GM23248 (cell line): ENCODE measurements around the gene HNF1A. TPM values are rescaled to one million over a fixed set of nuclear protein-coding genes. Genes with fewer than 3 reads are reported as not detected.

Experiments
- DNase-seq: peaks from one replicate; pipeline ENCODE4 v3.0.0-alpha.2; 2015
- H2AFZ ChIP-seq: fragments of 200-600 bp; sonication (generic); 2 replicates; pipeline ENCODE4 v1.6.1; 2016; ENCODE audit warnings: antibody characterized with exemption
- H3F3A ChIP-seq: fragments of 200-600 bp; sonication (generic); 2 replicates; pipeline ENCODE4 v1.6.1; 2016; ENCODE audit warnings: mild to moderate bottlenecking, antibody characterized with exemption, mixed run types; ENCODE audit not compliant: insufficient read depth
- H3K27ac ChIP-seq: fragments of 200-600 bp; sonication (generic); 2 replicates; pipeline ENCODE4 v1.5.1; 2016; ENCODE audit warnings: mild to moderate bottlenecking
- H3K27me3 ChIP-seq: fragments of 200-600 bp; sonication (generic); replicated peaks from 2 replicates; pipeline ENCODE4 v1.6.1; 2016; ENCODE audit warnings: mild to moderate bottlenecking; ENCODE audit not compliant: insufficient read depth
- H3K36me3 ChIP-seq: fragments of 200-600 bp; sonication (generic); 2 replicates; pipeline ENCODE4 v1.6.1; 2016; ENCODE audit warnings: low read depth, mild to moderate bottlenecking
- H3K4me1 ChIP-seq: fragments of 200-600 bp; sonication (generic); 2 replicates; pipeline ENCODE4 v1.6.1; 2016; ENCODE audit warnings: mild to moderate bottlenecking; ENCODE audit not compliant: insufficient read depth
- H3K4me2 ChIP-seq: fragments of 200-600 bp; sonication (generic); one replicate; pipeline ENCODE4 v1.6.1; 2016; ENCODE audit warnings: mild to moderate bottlenecking; ENCODE audit not compliant: unreplicated experiment
- H3K4me3 ChIP-seq: fragments of 200-600 bp; sonication (generic); 2 replicates; pipeline ENCODE4 v1.5.1; 2016; ENCODE audit warnings: mild to moderate bottlenecking
- H3K79me2 ChIP-seq: fragments of 200-600 bp; sonication (generic); 2 replicates; pipeline ENCODE4 v1.6.1; 2016; ENCODE audit warnings: mild to moderate bottlenecking; ENCODE audit not compliant: insufficient read depth
- H3K9ac ChIP-seq: fragments of 200-600 bp; sonication (generic); 2 replicates; pipeline ENCODE4 v1.6.1; 2016; ENCODE audit warnings: mild to moderate bottlenecking
- H3K9me2 ChIP-seq: fragments of 200-600 bp; sonication (generic); 2 replicates; pipeline ENCODE4 v1.6.1; 2016; ENCODE audit warnings: mixed run types, mild to moderate bottlenecking, moderate library complexity; ENCODE audit not compliant: insufficient read depth
- H3K9me3 ChIP-seq: fragments of 200-600 bp; sonication (generic); one replicate; pipeline ENCODE4 v1.6.1; 2017; ENCODE audit warnings: low read depth
- H4K20me1 ChIP-seq: fragments of 200-600 bp; sonication (generic); 2 replicates; pipeline ENCODE4 v1.6.0; 2016; ENCODE audit not compliant: insufficient read depth
- EZH2 ChIP-seq: fragments of 200-600 bp; sonication (generic); IDR thresholded peaks from 2 replicates; pipeline ENCODE4 v1.6.1; 2018; ENCODE audit warnings: antibody characterized with exemption, mild to moderate bottlenecking; ENCODE audit not compliant: insufficient read depth, poor library complexity, severe bottlenecking
- EZH2phosphoT487 ChIP-seq: fragments of 200-600 bp; sonication (generic); IDR thresholded peaks from 2 replicates; pipeline ENCODE4 v1.6.1; 2018; ENCODE audit warnings: antibody characterized with exemption, moderate library complexity, mild to moderate bottlenecking, low read depth; ENCODE audit not compliant: insufficient read depth
- WGBS, 2 experiments: methylation state at CpG; one replicate each; pipeline ENCODE4 v1.1.6; 2015 to 2017; ENCODE audit warnings: low lambda C conversion rate in 2 of 2, low coverage in 1 of 2; ENCODE audit errors: missing lambda C conversion rate in 2 of 2; 5-methylcytosine and 5-hydroxymethylcytosine counted together
- in situ Hi-C: fragments of 300-500 bp; cut with MboI; formaldehyde crosslinking; loops from 2 replicates; pipeline ENCODE4 v1.15.0; 2020
- polyA plus RNA-seq: library from polyadenylated mRNA; unstranded; fragments of >200 nt; fragmentation: Nextera tagmentation; extraction: Ambion mirVana; gene quantifications from 2 replicates; pipeline ENCODE4 v1.2.1, GENCODE V29; 2016
- total RNA-seq: library from RNA; depleted of rRNA; stranded (reverse); fragments of >200 nt; shearing (Covaris generic); gene quantifications from 2 replicates; pipeline ENCODE4 v1.2.3, GENCODE V29; 2014

The HNF1A gene
- total and polyA plus RNA-seq, 2 experiments from 2014 or later: not detected

GRCh38 chr12:121018860-121019617 lies 40.7 kb downstream of the HNF1A start:
- Histone ChIP-seq H3K4me2 (no peak overlapping the region), H3K4me3 (no peak overlapping the region), H3K36me3 (no peaks in the 10 kb centered on the region), H3K27ac (no peak overlapping the region), H2AFZ (no peak overlapping the region), H3F3A (no peaks in the 10 kb centered on the region), H3K79me2 (peaks cover 16% of the 10 kb centered on the region), H3K9ac (no peak overlapping the region), H3K4me1 (no peaks in the 10 kb centered on the region), H4K20me1 (no peaks in the 10 kb centered on the region), H3K27me3 (no peaks in the 10 kb centered on the region), H3K9me2 (no peaks in the 10 kb centered on the region), H3K9me3 (no peaks in the 10 kb centered on the region)
- no peak for DNase-seq
- 44 to 55% methylated on average over 2 of the region's 2 CpGs for WGBS, 2 experiments
- in situ Hi-C loops: no loop called here
- no peak for TF ChIP-seq EZH2phosphoT487
- TF ChIP-seq EZH2: no peak

- in situ Hi-C loops: no loop called here
- Histone ChIP-seq H3K79me2 (no peaks in the 10 kb centered on the region), H3K9me2 (no peaks in the 10 kb centered on the region), H4K20me1 (no peaks in the 10 kb centered on the region), H3K27ac (no peak overlapping the region), H2AFZ (no peak overlapping the region), H3F3A (no peaks in the 10 kb centered on the region), H3K27me3 (no peaks in the 10 kb centered on the region), H3K36me3 (no peaks in the 10 kb centered on the region), H3K9me3 (no peaks in the 10 kb centered on the region), H3K9ac (no peak overlapping the region), H3K4me3 (no peak overlapping the region), H3K4me2 (no peak overlapping the region), H3K4me1 (peaks cover 2% of the 10 kb centered on the region; the same call in 1 of the 2 replicates)
- TF ChIP-seq EZH2 (no peak), EZH2phosphoT487 (no peak)
- DNase-seq: no peak
- WGBS, 2 experiments: 85 to 95% methylated on average over 6 of the region's 6 CpGs
Observed at GRCh38 chr12:121021754-121022153, 43.4 kb downstream of the HNF1A start.

GRCh38 chr12:121022713-121023112 lies 44.4 kb downstream of the HNF1A start:
- TF ChIP-seq EZH2phosphoT487 (no peak), EZH2 (no peak)
- Histone ChIP-seq H2AFZ (no peak overlapping the region), H3K27me3 (no peaks in the 10 kb centered on the region), H3K4me1 (peaks cover 2% of the 10 kb centered on the region; the same call in 1 of the 2 replicates), H3K79me2 (no peaks in the 10 kb centered on the region), H4K20me1 (no peaks in the 10 kb centered on the region), H3K27ac (no peak overlapping the region), H3K9me3 (no peaks in the 10 kb centered on the region), H3K4me3 (no peak overlapping the region), H3K36me3 (no peaks in the 10 kb centered on the region), H3K9me2 (no peaks in the 10 kb centered on the region), H3F3A (no peaks in the 10 kb centered on the region), H3K4me2 (no peak overlapping the region), H3K9ac (no peak overlapping the region)
- 44 to 50% methylated on average over 2 of the region's 2 CpGs for WGBS, 2 experiments
- in situ Hi-C loops: no loop called here
- no peak for DNase-seq

- H2AFZ ChIP-seq: no peak overlapping the region
- H3K27ac ChIP-seq: no peak overlapping the region
- peaks cover 2% of the 10 kb centered on the region; the same call in 1 of the 2 replicates for H3K4me1 ChIP-seq
- TF ChIP-seq EZH2 (no peak), EZH2phosphoT487 (no peak)
- H3K9ac ChIP-seq: no peak overlapping the region
- H3K4me3 ChIP-seq: no peak overlapping the region
- no peaks in the 10 kb centered on the region for H4K20me1 ChIP-seq
- DNase-seq: no peak
- H3K4me2 ChIP-seq: no peak overlapping the region
- no peaks in the 10 kb centered on the region for H3K79me2 ChIP-seq
- no peaks in the 10 kb centered on the region for H3F3A ChIP-seq
- H3K9me3 ChIP-seq: no peaks in the 10 kb centered on the region
- H3K36me3 ChIP-seq: no peaks in the 10 kb centered on the region
- in situ Hi-C loops: no loop called here
- H3K9me2 ChIP-seq: no peaks in the 10 kb centered on the region
- H3K27me3 ChIP-seq: no peaks in the 10 kb centered on the region
- WGBS, 2 experiments: 60 to 63% methylated on average over 8 of the region's 8 CpGs
Observed at GRCh38 chr12:121023799-121024198, 45.5 kb downstream of the HNF1A start.
